K562 (cell line): ENCODE measurements around the gene TRIM38. TPM values are rescaled to one million over a fixed set of nuclear protein-coding genes. Genes with fewer than 3 reads are reported as not detected.

ENCODE experiments used
- CBX5 ChIP-seq: IDR thresholded peaks from 2 replicates; pipeline ENCODE4 v1.6.1; 2014; ENCODE audit warnings: low read depth, borderline replicate concordance
- CREM ChIP-seq: IDR thresholded peaks from 2 replicates; pipeline ENCODE4 v1.6.1; 2014; ENCODE audit warnings: antibody characterized with exemption, low read depth
- FOXK1 ChIP-seq: sonication (generic); formaldehyde crosslinking; IDR thresholded peaks from 2 replicates; pipeline ENCODE4 v1.8.0; 2022; ENCODE audit warnings: missing genetic modification reagents, mild to moderate bottlenecking, borderline replicate concordance
- JUNB ChIP-seq: fragments of 450-650 bp; formaldehyde crosslinking; conservative IDR thresholded peaks from 2 replicates; pipeline ENCODE4 v1.4.0; 2020; ENCODE audit warnings: mild to moderate bottlenecking
- LARP7 ChIP-seq: fragments of 450-650 bp; IDR thresholded peaks from 2 replicates; pipeline ENCODE4 v1.6.1; 2016
- NR2C1 ChIP-seq, 2 experiments: fragments of 450-650 bp; IDR thresholded peaks; 2 replicates each; pipeline ENCODE4 v1.6.1; 2017; ENCODE audit warnings: mild to moderate bottlenecking in 2 of 2, antibody characterized with exemption in 1 of 2, inconsistent platforms in 1 of 2, missing compliant biosample characterization in 1 of 2, missing genetic modification characterization in 1 of 2
- SAFB2 ChIP-seq: fragments of 200-400 bp; formaldehyde crosslinking; IDR thresholded peaks from 2 replicates; pipeline ENCODE4 v1.6.1; 2018; ENCODE audit warnings: borderline replicate concordance, low read length, low read depth, moderate library complexity; ENCODE audit not compliant: severe bottlenecking
- ZFP30 ChIP-seq: fragments of 250-450 bp; sonication (Bioruptor Pico); IDR thresholded peaks from 2 replicates; pipeline ENCODE4 v1.8.0; 2022; ENCODE audit warnings: moderate library complexity, mild to moderate bottlenecking, inconsistent platforms, borderline replicate concordance
- ZNF23 ChIP-seq: fragments of 250-450 bp; sonication (Bioruptor Pico); IDR thresholded peaks from 2 replicates; pipeline ENCODE4 v1.4.0; 2020; ENCODE audit warnings: mild to moderate bottlenecking
- polyA plus RNA-seq, 8 experiments: library from polyadenylated mRNA; depleted of rRNA in 4 of 8; stranded (reverse) in 5 of 8; unstranded in 3 of 8; fragments of >200 nt; fragmentation: Nextera tagmentation in 2 of 8; fragmentation: Illumina TruSeq in 1 of 8; extraction: Ambion mirVana in 2 of 8; extraction: Trizol in 1 of 8; gene quantifications; 2 replicates each; pipeline versions ENCODE4 v1.2.1 to v1.2.3, GENCODE V29; 2011 to 2014; ENCODE audit warnings: inconsistent platforms in 1 of 8, missing spikeins in 1 of 8
- total RNA-seq, 7 experiments: library from RNA; depleted of rRNA in 6 of 7; stranded (reverse); fragments of >200 nt in 6 of 7; fragmentation: Illumina TruSeq in 2 of 7; extraction: Trizol in 2 of 7; gene quantifications; 2 replicates each; pipeline versions ENCODE4 v1.2.1 to v1.2.3, GENCODE V29; 2011 to 2021; ENCODE audit warnings: low replicate concordance in 1 of 7
- TF ChIP-seq, protein P1 (sequence below), 2 experiments: fragments of 450-650 bp in 1 of 2; sonication (generic) in 1 of 2; formaldehyde crosslinking in 1 of 2; IDR thresholded peaks; 2 replicates each; pipeline versions ENCODE4 v1.7.1 to v1.9.0; 2016 to 2022; ENCODE audit warnings: inconsistent platforms in 1 of 2, mild to moderate bottlenecking in 1 of 2, missing genetic modification reagents in 1 of 2
- TF ChIP-seq, protein P2 (sequence below): IDR thresholded peaks from 2 replicates; pipeline ENCODE4 v1.6.1; 2011; ENCODE audit not compliant: insufficient read length; ENCODE audit errors: extremely low read depth

The TRIM38 gene
- total and polyA plus RNA-seq, 9 of the 15 experiments (the other 6 are each of a cell fraction or from before 2014, with no cell fraction given) = 1.7 to 6.7 (median 6.3) TPM

DNA sequence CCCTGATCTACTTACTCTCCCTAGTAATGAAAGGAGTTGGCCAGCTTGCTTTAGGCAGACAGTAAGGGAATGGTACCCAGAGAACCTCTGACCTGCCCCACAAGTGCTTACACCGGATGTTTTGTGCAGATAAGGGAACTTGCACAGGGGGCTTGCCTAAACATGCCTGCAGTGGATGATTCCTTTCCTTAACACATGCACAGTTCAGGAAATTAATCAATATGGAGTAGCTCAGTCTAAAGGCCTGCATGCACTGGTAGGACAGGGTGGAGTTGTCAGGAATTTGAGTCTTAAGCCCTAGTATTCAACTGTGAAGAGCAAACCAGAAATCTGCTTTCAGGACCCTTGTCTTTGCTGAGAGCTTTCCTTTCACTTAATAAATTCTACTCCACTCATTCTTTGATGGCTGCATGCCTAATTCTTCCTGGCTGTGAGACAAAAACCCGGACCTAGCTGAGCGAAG lies 3.9 kb upstream of the TRIM38 start (continued):
- TF ChIP-seq, protein P1, sequence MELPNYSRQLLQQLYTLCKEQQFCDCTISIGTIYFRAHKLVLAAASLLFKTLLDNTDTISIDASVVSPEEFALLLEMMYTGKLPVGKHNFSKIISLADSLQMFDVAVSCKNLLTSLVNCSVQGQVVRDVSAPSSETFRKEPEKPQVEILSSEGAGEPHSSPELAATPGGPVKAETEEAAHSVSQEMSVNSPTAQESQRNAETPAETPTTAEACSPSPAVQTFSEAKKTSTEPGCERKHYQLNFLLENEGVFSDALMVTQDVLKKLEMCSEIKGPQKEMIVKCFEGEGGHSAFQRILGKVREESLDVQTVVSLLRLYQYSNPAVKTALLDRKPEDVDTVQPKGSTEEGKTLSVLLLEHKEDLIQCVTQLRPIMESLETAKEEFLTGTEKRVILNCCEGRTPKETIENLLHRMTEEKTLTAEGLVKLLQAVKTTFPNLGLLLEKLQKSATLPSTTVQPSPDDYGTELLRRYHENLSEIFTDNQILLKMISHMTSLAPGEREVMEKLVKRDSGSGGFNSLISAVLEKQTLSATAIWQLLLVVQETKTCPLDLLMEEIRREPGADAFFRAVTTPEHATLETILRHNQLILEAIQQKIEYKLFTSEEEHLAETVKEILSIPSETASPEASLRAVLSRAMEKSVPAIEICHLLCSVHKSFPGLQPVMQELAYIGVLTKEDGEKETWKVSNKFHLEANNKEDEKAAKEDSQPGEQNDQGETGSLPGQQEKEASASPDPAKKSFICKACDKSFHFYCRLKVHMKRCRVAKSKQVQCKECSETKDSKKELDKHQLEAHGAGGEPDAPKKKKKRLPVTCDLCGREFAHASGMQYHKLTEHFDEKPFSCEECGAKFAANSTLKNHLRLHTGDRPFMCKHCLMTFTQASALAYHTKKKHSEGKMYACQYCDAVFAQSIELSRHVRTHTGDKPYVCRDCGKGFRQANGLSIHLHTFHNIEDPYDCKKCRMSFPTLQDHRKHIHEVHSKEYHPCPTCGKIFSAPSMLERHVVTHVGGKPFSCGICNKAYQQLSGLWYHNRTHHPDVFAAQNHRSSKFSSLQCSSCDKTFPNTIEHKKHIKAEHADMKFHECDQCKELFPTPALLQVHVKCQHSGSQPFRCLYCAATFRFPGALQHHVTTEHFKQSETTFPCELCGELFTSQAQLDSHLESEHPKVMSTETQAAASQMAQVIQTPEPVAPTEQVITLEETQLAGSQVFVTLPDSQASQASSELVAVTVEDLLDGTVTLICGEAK (IDR thresholded peaks at IDR 0.05) = no peak
- TF ChIP-seq, protein P1 (CRISPR knock-in tag; IDR thresholded peaks at IDR 0.05) = no peak
- TF ChIP-seq, protein P2, sequence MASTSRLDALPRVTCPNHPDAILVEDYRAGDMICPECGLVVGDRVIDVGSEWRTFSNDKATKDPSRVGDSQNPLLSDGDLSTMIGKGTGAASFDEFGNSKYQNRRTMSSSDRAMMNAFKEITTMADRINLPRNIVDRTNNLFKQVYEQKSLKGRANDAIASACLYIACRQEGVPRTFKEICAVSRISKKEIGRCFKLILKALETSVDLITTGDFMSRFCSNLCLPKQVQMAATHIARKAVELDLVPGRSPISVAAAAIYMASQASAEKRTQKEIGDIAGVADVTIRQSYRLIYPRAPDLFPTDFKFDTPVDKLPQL = no peak
- TF ChIP-seq SAFB2 = no peak
- TF ChIP-seq JUNB (CRISPR knock-in tag) = no peak
- no peak for TF ChIP-seq CBX5
- no peak for TF ChIP-seq FOXK1 (CRISPR knock-in tag)
- TF ChIP-seq LARP7 = no peak
- TF ChIP-seq ZFP30 (CRISPR knock-in tag) = no peak
- no peak for TF ChIP-seq ZNF23 (CRISPR knock-in tag)
- no peak for TF ChIP-seq CREM
- peak; percentile 68 for TF ChIP-seq NR2C1 (IDR thresholded peaks at IDR 0.05)
- peak; percentile 85 for TF ChIP-seq NR2C1 (tag; IDR thresholded peaks at IDR 0.05)
